DMS79 (cell line): ENCODE results near the gene EMP3.

Experiments
- DNase-seq: peaks from one replicate; lab custom pipeline; 2025; lab: John Stamatoyannopoulos, UW

Gene EMP3

GRCh38 chr19:48379058-48379457 is 53.7 kb downstream of the EMP3 start:
- DNase-seq: no peak
